ENCODE results near the gene PRSS22. TPM values are rescaled to one million over a fixed set of nuclear protein-coding genes. Genes with fewer than 3 reads are reported as not detected.
A peak's percentile ranks its signal among the peaks of the same experiment; 100 is the strongest.

PRSS22 gene
- total RNA-seq, 1 donor from 2014 or later, result 23.3 TPM

DNA sequence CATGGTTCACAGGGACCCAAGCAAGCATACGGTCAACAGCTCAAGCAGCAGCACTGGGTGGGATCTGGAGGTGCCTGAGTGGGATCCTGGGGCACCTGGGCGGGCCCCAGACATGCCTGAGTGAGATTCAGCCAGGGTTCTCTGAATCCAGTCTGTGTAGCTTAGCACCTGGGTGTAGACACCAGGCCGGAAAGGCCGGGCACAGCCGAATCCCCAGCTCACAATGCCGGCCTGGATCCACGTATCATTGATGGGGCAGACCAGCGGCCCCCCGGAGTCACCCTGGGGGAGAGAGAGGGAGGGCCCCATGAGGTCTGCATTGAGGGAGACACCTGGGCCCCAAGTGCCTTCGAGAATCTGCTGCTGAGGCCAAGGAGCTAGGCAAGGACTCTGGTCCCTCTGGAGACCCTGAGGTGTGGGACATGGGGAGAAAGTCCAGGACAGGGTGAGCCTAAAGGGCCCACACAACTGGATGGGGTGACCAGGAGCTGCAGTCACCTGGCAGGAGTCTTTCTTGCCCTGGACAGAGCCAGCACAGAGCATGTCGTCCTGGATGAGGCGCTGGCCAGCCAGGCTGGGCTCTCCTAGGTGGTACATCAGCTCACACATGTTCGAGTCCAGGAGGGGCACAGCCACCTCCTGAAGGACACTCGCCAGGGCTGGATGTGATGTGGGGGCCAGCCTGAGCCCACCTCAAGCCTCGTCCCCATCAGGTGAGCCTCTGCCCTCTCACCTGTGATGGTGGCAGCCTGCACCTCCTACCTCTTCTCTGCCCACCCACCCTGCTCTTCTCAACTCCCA lies 18.1 kb downstream of the PRSS22 start:
- no peak overlapping the region for H3K27ac Mint-ChIP-seq
- TF ChIP-seq, protein P1, sequence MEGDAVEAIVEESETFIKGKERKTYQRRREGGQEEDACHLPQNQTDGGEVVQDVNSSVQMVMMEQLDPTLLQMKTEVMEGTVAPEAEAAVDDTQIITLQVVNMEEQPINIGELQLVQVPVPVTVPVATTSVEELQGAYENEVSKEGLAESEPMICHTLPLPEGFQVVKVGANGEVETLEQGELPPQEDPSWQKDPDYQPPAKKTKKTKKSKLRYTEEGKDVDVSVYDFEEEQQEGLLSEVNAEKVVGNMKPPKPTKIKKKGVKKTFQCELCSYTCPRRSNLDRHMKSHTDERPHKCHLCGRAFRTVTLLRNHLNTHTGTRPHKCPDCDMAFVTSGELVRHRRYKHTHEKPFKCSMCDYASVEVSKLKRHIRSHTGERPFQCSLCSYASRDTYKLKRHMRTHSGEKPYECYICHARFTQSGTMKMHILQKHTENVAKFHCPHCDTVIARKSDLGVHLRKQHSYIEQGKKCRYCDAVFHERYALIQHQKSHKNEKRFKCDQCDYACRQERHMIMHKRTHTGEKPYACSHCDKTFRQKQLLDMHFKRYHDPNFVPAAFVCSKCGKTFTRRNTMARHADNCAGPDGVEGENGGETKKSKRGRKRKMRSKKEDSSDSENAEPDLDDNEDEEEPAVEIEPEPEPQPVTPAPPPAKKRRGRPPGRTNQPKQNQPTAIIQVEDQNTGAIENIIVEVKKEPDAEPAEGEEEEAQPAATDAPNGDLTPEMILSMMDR (IDR thresholded peaks at IDR 0.05; ENCODE audit: unreplicated experiment), result no peak
- no peaks in the 10 kb centered on the region for H3K9me3 Mint-ChIP-seq (ENCODE audit: low read depth)
- H3K4me3 Mint-ChIP-seq (ENCODE audit: low read depth), result no peak overlapping the region
- peaks cover 11% of the 10 kb centered on the region for H3K27me3 Mint-ChIP-seq
- peaks cover 3% of the 10 kb centered on the region for H3K4me1 Mint-ChIP-seq (ENCODE audit: low read depth)
- H3K36me3 Mint-ChIP-seq (ENCODE audit: insufficient read depth), result no peaks in the 10 kb centered on the region
- DNase-seq (ENCODE audit: low spot score, unreplicated experiment), result no peak

DNA sequence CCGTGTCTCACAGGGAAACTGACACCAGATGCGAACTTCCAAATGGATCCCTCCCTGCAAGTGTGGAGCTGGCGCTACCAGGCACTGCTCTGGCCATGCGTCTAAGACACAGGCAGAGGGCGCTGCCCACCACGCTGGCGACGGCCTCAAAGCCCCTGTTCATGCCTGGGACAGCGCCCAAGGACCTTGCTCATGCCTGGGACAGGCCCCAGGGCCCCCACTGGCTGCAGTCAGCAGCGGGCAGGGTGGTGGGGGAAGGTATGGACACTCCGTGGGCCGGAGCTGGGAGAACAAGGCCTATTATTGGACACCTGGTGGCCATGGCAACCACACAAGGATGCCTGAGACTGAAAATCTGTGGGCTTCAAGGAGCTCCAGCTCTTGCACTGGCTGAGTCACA lies 19.0 kb downstream of the PRSS22 start:
- Mint-ChIP-seq H3K4me1 (ENCODE audit: low read depth) (peaks cover 3% of the 10 kb centered on the region), H3K4me3 (ENCODE audit: low read depth) (no peak overlapping the region), H3K27me3 (peaks cover 11% of the 10 kb centered on the region), H3K27ac (no peak overlapping the region), H3K9me3 (ENCODE audit: low read depth) (no peaks in the 10 kb centered on the region), H3K36me3 (ENCODE audit: insufficient read depth) (no peaks in the 10 kb centered on the region)
- peak; percentile 62 for DNase-seq (ENCODE audit: low spot score, unreplicated experiment)
- TF ChIP-seq, protein P1 (IDR thresholded peaks at IDR 0.05; ENCODE audit: unreplicated experiment), result peak; percentile 92

GRCh38 chr16:2836646-2837508 lies 21.1 kb downstream of the PRSS22 start:
- Mint-ChIP-seq H3K27me3 (peaks cover 12% of the 10 kb centered on the region), H3K27ac (peak overlapping the region; percentile 33), H3K4me3 (ENCODE audit: low read depth) (no peak overlapping the region), H3K9me3 (ENCODE audit: low read depth) (no peaks in the 10 kb centered on the region), H3K4me1 (ENCODE audit: low read depth) (peaks cover 3% of the 10 kb centered on the region), H3K36me3 (ENCODE audit: insufficient read depth) (no peaks in the 10 kb centered on the region)
- TF ChIP-seq, protein P1 (IDR thresholded peaks at IDR 0.05; ENCODE audit: unreplicated experiment), result no peak
- DNase-seq (ENCODE audit: low spot score, unreplicated experiment), result no peak

DNA sequence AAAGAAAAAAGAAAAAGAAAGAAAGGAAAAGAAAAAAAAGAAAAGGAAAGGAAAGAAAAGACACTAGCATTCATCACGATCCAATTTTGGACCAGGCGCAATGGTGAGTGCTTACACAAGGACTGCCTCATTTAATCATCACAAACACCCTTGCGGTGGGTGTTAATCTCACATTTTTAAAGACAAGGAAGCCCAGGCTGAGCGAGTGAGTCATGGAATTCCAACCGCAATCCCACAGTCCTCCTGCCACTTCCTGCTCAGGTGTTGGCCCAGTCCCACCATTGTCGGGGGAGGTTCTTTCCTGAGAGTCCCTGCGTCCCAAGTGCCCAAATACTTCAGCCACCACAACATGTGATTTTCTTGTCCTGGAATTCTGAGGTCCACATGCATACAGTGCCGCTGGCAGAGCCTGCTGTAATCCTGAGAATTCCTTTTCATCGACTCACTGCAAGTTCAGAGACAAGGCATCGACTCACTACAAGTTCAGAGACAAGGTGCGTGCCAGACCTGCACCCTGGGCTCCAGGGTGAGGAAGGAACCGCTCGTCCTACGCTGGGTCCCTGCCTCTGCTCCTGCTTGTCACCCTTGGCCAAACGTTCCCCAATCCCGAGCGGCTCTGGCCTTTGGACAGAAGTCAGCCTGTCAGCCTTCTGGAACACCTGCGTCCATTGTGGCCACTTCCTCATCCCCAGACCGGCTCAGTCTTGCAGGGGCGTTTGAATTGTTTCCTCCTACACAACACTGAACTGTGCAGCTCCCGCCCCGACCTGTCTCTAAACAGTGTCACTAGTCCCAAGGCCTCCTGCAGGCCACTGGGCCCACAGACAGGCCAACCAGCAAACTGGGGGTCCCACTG lies 22.1 kb downstream of the PRSS22 start:
- Mint-ChIP-seq H3K9me3 (ENCODE audit: low read depth) (no peaks in the 10 kb centered on the region), H3K4me3 (ENCODE audit: low read depth) (no peak overlapping the region)

More for the DNA sequence above, 22.1 kb downstream of the PRSS22 start:
- H3K27ac Mint-ChIP-seq, result peak overlapping the region; percentile 87
- TF ChIP-seq, protein P1 (IDR thresholded peaks at IDR 0.05; ENCODE audit: unreplicated experiment), result no peak
- H3K27me3 Mint-ChIP-seq, result peaks cover 12% of the 10 kb centered on the region
- H3K36me3 Mint-ChIP-seq (ENCODE audit: insufficient read depth), result no peaks in the 10 kb centered on the region
- DNase-seq (ENCODE audit: low spot score, unreplicated experiment), result no peak
- peaks cover 3% of the 10 kb centered on the region for H3K4me1 Mint-ChIP-seq (ENCODE audit: low read depth)

Measured in progenitor cell of endocrine pancreas (in vitro differentiated cells).